Peyer's patch (tissue), 4 donors: ENCODE results near the gene PALMD.

Experiments
- CTCF ChIP-seq, 6 experiments: fragments of 450-650 bp in 4 of 6; fragments of 200-600 bp in 2 of 6; sonication (generic) in 1 of 6; IDR thresholded peaks; one replicate each; pipeline ENCODE4 v1.5.1; 2017 to 2019; ENCODE audit warnings: antibody characterized with exemption in 6 of 6, mild to moderate bottlenecking in 3 of 6, moderate library complexity in 1 of 6
- POLR2A ChIP-seq, 2 donors: fragments of 450-650 bp; IDR thresholded peaks; one replicate each; pipeline ENCODE4 v1.5.1; 2017; ENCODE audit warnings: antibody characterized with exemption in 2 of 2, mild to moderate bottlenecking in 2 of 2, moderate library complexity in 2 of 2

- TF ChIP-seq CTCF (IDR thresholded peaks at IDR 0.05) (no peak), POLR2A (IDR thresholded peaks at IDR 0.05) (no peak)
These were observed 23.1 kb upstream of the PALMD start for GRCh38 chr1:99622702-99623347.
